Smooth muscle cell (in vitro differentiated cells): ENCODE data around the gene CDH15. TPM values are rescaled to one million over a fixed set of nuclear protein-coding genes. Genes with fewer than 3 reads are reported as not detected.

Experiments used
- DNase-seq: peaks from one replicate; lab custom pipeline; 2025; ENCODE audit not compliant: unreplicated experiment; lab: John Stamatoyannopoulos, UW
- H2AFZ ChIP-seq: fragments of 200-600 bp; sonication (generic); 2 replicates; pipeline ENCODE4 v1.6.0; 2016; ENCODE audit warnings: antibody characterized with exemption, low read depth, mild to moderate bottlenecking
- H3F3A ChIP-seq: fragments of 200-600 bp; sonication (generic); 2 replicates; pipeline ENCODE4 v1.6.0; 2017; ENCODE audit warnings: antibody characterized with exemption, low read depth
- H3K27ac ChIP-seq: fragments of 200-600 bp; sonication (generic); 2 replicates; pipeline ENCODE4 v1.5.1; 2016; ENCODE audit warnings: low read depth, mild to moderate bottlenecking
- H3K27me3 ChIP-seq: fragments of 200-600 bp; sonication (generic); 2 replicates; pipeline ENCODE4 v1.6.1; 2016; ENCODE audit warnings: low read depth, mild to moderate bottlenecking
- H3K36me3 ChIP-seq: fragments of 200-600 bp; sonication (generic); 2 replicates; pipeline ENCODE4 v1.5.1; 2016; ENCODE audit warnings: low read depth
- H3K4me1 ChIP-seq: fragments of 200-600 bp; sonication (generic); 2 replicates; pipeline ENCODE4 v1.5.1; 2016; ENCODE audit warnings: low read depth
- H3K4me2 ChIP-seq: fragments of 200-600 bp; sonication (generic); 2 replicates; pipeline ENCODE4 v1.6.0; 2016; ENCODE audit warnings: mild to moderate bottlenecking
- H3K4me3 ChIP-seq: fragments of 200-600 bp; sonication (generic); 2 replicates; pipeline ENCODE4 v1.5.1; 2016; ENCODE audit warnings: mild to moderate bottlenecking
- H3K79me2 ChIP-seq: fragments of 200-600 bp; sonication (generic); 2 replicates; pipeline ENCODE4 v1.6.0; 2016; ENCODE audit warnings: low read depth, mild to moderate bottlenecking
- H3K9ac ChIP-seq: fragments of 200-600 bp; sonication (generic); 2 replicates; pipeline ENCODE4 v1.6.0; 2016; ENCODE audit warnings: low read depth
- H3K9me3 ChIP-seq: fragments of 200-600 bp; sonication (generic); replicated peaks from 2 replicates; pipeline ENCODE4 v1.5.1; 2016; ENCODE audit warnings: low read depth
- H4K20me1 ChIP-seq: fragments of 200-600 bp; sonication (generic); 2 replicates; pipeline ENCODE4 v1.6.0; 2016; ENCODE audit warnings: low read depth
- WGBS: methylation state at CpG from one replicate; pipeline ENCODE4 v1.1.7; 2016; ENCODE audit warnings: low lambda C conversion rate; 5-methylcytosine and 5-hydroxymethylcytosine counted together
- polyA plus RNA-seq: library from polyadenylated mRNA; unstranded; fragments of >200 nt; fragmentation: Nextera tagmentation; extraction: Ambion mirVana; gene quantifications from 2 replicates; pipeline ENCODE4 v1.2.1, GENCODE V29; 2016
- total RNA-seq: library from RNA; depleted of rRNA; stranded (reverse); fragments of >200 nt; gene quantifications from 2 replicates; pipeline ENCODE4 v1.2.3, GENCODE V29; 2014
- TF ChIP-seq, protein P1 (sequence below): fragments of 200-600 bp; sonication (generic); IDR thresholded peaks from 2 replicates; pipeline ENCODE4 v1.5.1; 2017; ENCODE audit warnings: borderline replicate concordance, mild to moderate bottlenecking, antibody characterized with exemption; ENCODE audit not compliant: insufficient read depth, poor library complexity, severe bottlenecking

Gene CDH15
- total and polyA plus RNA-seq, 2 experiments from 2014 or later = 0.36 to 1.4 TPM

DNA sequence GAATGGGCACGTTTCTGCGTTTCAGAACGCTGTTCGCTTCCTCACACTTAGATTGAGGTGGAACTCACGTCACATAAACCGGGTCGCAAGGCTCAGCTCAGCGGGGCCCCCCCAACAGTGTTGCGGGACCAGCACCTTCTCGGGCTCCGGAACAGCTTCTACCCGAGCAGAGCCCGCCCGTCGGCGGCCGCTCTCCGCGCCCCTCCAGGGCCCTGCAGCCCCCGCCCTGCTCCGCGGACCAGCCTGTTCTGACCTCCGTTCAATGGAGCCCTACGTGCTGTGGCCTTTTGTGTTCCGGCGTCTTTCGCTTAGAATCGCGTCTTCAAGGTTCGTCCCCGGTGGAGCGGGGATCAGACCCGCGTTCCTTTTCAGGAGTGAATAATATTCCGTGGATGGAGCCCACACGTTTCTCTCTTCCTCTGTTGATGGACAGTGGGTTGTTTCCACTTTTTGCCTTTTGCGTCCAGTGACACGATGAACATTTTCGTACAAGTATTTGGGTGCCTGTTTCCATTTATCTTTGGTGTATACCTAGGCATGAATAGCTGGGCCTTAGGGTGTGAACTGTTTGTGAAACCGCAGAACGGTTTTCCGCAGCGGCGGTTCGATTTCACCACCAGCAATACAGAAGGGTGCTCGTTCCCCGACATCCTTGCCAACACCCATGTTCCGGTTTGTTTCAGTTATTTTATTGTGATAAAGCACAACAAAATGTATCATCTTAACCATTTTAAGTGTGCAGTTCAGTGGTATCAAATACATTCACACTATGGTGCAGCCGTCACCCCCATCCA, 31.1 kb downstream of the CDH15 start:
- H3F3A ChIP-seq = no peaks in the 10 kb centered on the region
- 58% methylated on average over 49 of the region's 49 CpGs for WGBS
- H3K36me3 ChIP-seq = no peaks in the 10 kb centered on the region
- no peaks in the 10 kb centered on the region for H4K20me1 ChIP-seq
- H3K4me3 ChIP-seq = peak overlapping the region; percentile 34
- H3K79me2 ChIP-seq = no peaks in the 10 kb centered on the region
- H3K4me1 ChIP-seq = no peaks in the 10 kb centered on the region
- H3K9me3 ChIP-seq = no peaks in the 10 kb centered on the region
- no peak for DNase-seq
- H3K4me2 ChIP-seq = peak overlapping the region; percentile 59
- no peak overlapping the region for H2AFZ ChIP-seq
- no peak overlapping the region for H3K27ac ChIP-seq
- TF ChIP-seq, protein P1, sequence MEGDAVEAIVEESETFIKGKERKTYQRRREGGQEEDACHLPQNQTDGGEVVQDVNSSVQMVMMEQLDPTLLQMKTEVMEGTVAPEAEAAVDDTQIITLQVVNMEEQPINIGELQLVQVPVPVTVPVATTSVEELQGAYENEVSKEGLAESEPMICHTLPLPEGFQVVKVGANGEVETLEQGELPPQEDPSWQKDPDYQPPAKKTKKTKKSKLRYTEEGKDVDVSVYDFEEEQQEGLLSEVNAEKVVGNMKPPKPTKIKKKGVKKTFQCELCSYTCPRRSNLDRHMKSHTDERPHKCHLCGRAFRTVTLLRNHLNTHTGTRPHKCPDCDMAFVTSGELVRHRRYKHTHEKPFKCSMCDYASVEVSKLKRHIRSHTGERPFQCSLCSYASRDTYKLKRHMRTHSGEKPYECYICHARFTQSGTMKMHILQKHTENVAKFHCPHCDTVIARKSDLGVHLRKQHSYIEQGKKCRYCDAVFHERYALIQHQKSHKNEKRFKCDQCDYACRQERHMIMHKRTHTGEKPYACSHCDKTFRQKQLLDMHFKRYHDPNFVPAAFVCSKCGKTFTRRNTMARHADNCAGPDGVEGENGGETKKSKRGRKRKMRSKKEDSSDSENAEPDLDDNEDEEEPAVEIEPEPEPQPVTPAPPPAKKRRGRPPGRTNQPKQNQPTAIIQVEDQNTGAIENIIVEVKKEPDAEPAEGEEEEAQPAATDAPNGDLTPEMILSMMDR = no peak
- H3K9ac ChIP-seq = no peak overlapping the region
- H3K27me3 ChIP-seq = peaks cover 69% of the 10 kb centered on the region

DNA sequence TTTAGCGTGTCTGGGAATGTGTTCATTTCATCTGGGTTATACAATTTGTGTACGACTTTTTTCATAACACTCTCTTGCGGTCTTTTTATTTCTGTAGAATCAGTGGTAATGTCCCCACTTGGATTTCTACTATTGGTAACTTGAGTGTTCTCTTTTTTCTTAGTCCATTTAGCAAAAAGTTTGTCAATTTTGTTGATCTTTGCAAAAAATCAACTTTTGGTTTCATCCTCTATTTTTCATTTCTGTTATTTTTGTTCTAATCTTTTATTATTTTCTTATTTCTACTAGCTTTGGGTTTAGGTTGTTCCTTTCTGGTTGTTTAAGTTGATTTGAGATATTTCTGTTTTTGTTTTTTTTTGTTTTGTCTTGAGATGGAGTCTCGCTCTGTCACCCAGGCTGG, 36.4 kb downstream of the CDH15 start:
- Histone ChIP-seq H3K9ac (no peak overlapping the region), H3K4me3 (no peak overlapping the region), H3F3A (no peaks in the 10 kb centered on the region), H3K27me3 (peaks cover 24% of the 10 kb centered on the region), H3K4me2 (no peak overlapping the region), H3K9me3 (no peaks in the 10 kb centered on the region), H4K20me1 (no peaks in the 10 kb centered on the region), H3K4me1 (no peaks in the 10 kb centered on the region), H3K79me2 (no peaks in the 10 kb centered on the region), H3K36me3 (no peaks in the 10 kb centered on the region), H2AFZ (no peak overlapping the region), H3K27ac (no peak overlapping the region)
- DNase-seq = no peak
- 93% methylated on average over 4 of the region's 4 CpGs for WGBS
- TF ChIP-seq, protein P1 = no peak

DNA sequence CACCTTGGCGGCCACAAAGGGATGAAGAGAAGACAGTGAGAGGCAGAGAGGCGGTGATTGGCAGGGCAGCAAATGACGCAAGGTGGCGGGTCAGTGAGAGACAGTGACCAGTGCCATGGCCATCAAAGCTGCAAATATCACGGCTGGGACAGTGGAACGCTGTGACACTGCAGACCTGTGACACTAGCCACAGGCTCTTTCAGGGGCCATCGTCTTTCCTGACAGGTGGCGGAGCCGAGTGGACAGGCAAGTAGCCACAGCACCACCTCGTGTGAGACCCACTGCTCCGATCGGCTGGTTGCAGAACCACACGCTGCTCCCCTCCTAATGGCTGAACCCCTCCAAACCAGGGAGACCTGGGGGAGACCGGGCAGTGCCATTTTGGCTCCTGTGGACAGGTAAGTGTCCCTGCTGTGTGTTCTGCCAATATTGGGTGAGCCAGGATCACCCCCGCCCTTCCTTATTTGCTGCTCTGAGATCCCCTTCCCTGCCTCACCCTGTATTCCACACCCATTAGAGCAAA, 38.0 kb downstream of the CDH15 start:
- no peak overlapping the region for H2AFZ ChIP-seq
- no peaks in the 10 kb centered on the region for H3K4me1 ChIP-seq
- H3K27me3 ChIP-seq = peaks cover 8% of the 10 kb centered on the region
- no peak overlapping the region for H3K27ac ChIP-seq
- H4K20me1 ChIP-seq = no peaks in the 10 kb centered on the region
- H3K9me3 ChIP-seq = no peaks in the 10 kb centered on the region
- H3K36me3 ChIP-seq = no peaks in the 10 kb centered on the region
- H3K9ac ChIP-seq = no peak overlapping the region
- TF ChIP-seq, protein P1 = no peak
- no peak overlapping the region for H3K4me3 ChIP-seq
- no peaks in the 10 kb centered on the region for H3K79me2 ChIP-seq
- no peak overlapping the region for H3K4me2 ChIP-seq
- DNase-seq = no peak
- no peaks in the 10 kb centered on the region for H3F3A ChIP-seq
- 74% methylated on average over 15 of the region's 15 CpGs for WGBS
